ENCODE measurements around the gene ZNF469.

- TF ChIP-seq, protein P1, sequence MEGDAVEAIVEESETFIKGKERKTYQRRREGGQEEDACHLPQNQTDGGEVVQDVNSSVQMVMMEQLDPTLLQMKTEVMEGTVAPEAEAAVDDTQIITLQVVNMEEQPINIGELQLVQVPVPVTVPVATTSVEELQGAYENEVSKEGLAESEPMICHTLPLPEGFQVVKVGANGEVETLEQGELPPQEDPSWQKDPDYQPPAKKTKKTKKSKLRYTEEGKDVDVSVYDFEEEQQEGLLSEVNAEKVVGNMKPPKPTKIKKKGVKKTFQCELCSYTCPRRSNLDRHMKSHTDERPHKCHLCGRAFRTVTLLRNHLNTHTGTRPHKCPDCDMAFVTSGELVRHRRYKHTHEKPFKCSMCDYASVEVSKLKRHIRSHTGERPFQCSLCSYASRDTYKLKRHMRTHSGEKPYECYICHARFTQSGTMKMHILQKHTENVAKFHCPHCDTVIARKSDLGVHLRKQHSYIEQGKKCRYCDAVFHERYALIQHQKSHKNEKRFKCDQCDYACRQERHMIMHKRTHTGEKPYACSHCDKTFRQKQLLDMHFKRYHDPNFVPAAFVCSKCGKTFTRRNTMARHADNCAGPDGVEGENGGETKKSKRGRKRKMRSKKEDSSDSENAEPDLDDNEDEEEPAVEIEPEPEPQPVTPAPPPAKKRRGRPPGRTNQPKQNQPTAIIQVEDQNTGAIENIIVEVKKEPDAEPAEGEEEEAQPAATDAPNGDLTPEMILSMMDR (IDR thresholded peaks at IDR 0.05; ENCODE audit: borderline replicate concordance, extremely low read depth, low read length, poor library complexity, severe bottlenecking) = no peak
- TF ChIP-seq EZH2 (IDR thresholded peaks at IDR 0.05; ENCODE audit: borderline replicate concordance, low read depth, low read length, severe bottlenecking) = no peak
Measured at GRCh38 chr16:88369447-88370008, 13.2 kb upstream of the ZNF469 start.
